Measurements from ENCODE around the gene BTLA.
"Not testable (repeated sequence)": the region's sequence is repeated elsewhere in the genome, so short reads cannot be mapped to it uniquely, and the experiment has no call there.

BTLA gene

GRCh38 chr3:112445839-112446238, 53.4 kb downstream of the BTLA start:
- no peak for DNase-seq (ENCODE audit: low read depth)

- DNase-seq (ENCODE audit: low read depth): no peak
These were observed 61.9 kb downstream of the BTLA start for GRCh38 chr3:112437146-112438022.

GRCh38 chr3:112429960-112430359, 69.3 kb downstream of the BTLA start:
- DNase-seq (ENCODE audit: low read depth): no peak

GRCh38 chr3:112427123-112427522, 72.1 kb downstream of the BTLA start:
- DNase-seq (ENCODE audit: low read depth): no peak

- no peak for DNase-seq (ENCODE audit: low read depth)
These were observed 73.2 kb downstream of the BTLA start for GRCh38 chr3:112425858-112426750.

GRCh38 chr3:112425382-112425781, 73.9 kb downstream of the BTLA start:
- no peak for DNase-seq (ENCODE audit: low read depth)

GRCh38 chr3:112424394-112424793, 74.9 kb downstream of the BTLA start:
- DNase-seq (ENCODE audit: low read depth): no peak

- not testable (repeated sequence) for DNase-seq (ENCODE audit: low read depth)
These were observed 76.4 kb downstream of the BTLA start for GRCh38 chr3:112422921-112423320.

GRCh38 chr3:112418526-112418925, 80.7 kb downstream of the BTLA start:
- DNase-seq (ENCODE audit: low read depth): not testable (repeated sequence)

- DNase-seq (ENCODE audit: low read depth): no peak
These were observed 81.5 kb downstream of the BTLA start for GRCh38 chr3:112417696-112418318.

GRCh38 chr3:112416391-112417212, 82.7 kb downstream of the BTLA start:
- no peak for DNase-seq (ENCODE audit: low read depth)

- DNase-seq (ENCODE audit: low read depth): no peak
These were observed 83.9 kb downstream of the BTLA start for GRCh38 chr3:112415390-112415789.
